GM10266 (cell line): Measurements from ENCODE around the gene CREB3L2.
A peak's percentile ranks its signal among the peaks of the same experiment; 100 is the strongest.

ENCODE experiments used
- DNase-seq: peaks from one replicate; pipeline ENCODE4 v3.0.0; 2012; ENCODE audit errors: extremely low spot score
- TF ChIP-seq, protein P1 (sequence below): IDR thresholded peaks from 2 replicates; pipeline ENCODE4 v1.5.1; 2012; ENCODE audit warnings: mild to moderate bottlenecking, low read depth; ENCODE audit not compliant: control insufficient read depth, insufficient read depth; ENCODE audit errors: missing control alignments

Gene CREB3L2

DNA sequence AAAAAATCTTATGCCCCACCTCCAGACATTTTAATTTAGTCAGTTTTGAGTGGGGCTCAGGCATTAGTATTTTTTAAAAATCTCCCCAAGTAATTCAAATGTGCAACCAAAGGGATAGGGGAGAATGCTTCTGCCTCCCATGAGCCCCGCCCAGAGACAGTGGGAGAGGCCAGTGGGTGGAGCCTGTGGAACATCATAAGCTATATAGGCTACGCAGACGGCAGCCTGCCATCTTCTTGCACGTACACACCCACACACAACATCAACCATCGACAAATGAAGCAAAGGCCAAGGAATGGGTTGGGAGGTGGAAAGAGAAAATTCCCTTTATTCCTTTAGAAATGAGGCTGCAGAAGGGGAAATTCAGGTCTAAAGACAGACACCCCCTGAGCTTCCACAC, 25.2 kb downstream of the CREB3L2 start:
- DNase-seq: no peak
- TF ChIP-seq, protein P1, sequence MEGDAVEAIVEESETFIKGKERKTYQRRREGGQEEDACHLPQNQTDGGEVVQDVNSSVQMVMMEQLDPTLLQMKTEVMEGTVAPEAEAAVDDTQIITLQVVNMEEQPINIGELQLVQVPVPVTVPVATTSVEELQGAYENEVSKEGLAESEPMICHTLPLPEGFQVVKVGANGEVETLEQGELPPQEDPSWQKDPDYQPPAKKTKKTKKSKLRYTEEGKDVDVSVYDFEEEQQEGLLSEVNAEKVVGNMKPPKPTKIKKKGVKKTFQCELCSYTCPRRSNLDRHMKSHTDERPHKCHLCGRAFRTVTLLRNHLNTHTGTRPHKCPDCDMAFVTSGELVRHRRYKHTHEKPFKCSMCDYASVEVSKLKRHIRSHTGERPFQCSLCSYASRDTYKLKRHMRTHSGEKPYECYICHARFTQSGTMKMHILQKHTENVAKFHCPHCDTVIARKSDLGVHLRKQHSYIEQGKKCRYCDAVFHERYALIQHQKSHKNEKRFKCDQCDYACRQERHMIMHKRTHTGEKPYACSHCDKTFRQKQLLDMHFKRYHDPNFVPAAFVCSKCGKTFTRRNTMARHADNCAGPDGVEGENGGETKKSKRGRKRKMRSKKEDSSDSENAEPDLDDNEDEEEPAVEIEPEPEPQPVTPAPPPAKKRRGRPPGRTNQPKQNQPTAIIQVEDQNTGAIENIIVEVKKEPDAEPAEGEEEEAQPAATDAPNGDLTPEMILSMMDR: no peak

DNA sequence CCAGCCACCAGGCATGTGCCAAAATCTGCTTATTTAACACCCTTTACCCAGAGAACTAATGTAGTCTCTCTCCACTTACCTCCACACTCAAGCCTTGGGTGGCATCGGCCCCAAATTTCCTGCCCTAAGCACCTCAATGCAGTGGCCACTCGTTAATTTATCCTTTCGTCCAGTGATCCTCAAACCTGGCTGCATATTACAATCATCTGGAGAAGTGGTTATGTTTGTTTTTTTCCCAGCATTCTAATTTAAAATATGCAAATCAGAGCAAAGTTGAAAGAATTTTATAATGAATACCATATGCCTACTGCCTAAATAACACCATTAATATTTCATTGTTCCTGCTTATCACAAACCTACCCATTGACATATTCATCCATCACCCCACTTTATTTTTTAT, 25.7 kb downstream of the CREB3L2 start:
- DNase-seq: no peak
- TF ChIP-seq, protein P1: no peak

DNA sequence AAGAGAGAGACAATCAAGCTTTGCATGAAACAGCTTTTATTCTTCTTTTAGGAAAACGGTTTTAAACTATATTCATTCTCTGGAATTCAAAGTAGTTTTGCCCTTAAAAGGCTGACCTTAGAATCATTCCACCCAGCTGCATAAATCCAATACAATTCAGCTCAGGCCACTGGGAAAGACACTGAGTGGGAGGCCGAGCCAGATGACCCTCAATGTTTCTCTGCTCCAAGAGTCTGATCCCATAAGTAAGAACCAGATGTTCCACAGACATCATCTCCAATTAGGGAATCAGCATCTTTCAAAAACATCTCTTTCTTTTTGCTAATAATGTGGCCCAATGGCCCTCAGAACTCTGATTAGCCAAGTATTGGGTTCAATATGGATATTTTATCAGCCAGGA, 26.1 kb downstream of the CREB3L2 start:
- TF ChIP-seq, protein P1: no peak
- DNase-seq: no peak

DNA sequence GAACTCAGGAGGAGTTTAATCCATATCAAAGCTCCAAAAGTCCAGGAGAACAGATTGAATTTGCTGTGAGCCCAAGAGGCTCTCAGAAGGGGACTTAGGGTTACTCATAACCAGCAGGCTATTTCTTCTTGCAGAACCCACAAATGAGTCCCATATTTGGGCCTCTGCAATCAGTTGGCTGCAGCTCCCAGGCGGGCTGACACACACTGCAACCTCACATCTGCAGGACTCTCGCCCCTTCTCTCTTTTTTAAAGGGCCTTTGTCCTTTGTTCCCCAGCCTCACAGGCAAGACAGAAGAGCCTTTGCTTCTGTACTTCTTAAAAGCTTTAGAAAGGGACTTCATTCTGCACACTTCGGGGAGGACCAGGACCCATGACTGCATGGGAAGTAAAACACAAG, 26.7 kb downstream of the CREB3L2 start:
- DNase-seq: peak; percentile 43
- TF ChIP-seq, protein P1: no peak

DNA sequence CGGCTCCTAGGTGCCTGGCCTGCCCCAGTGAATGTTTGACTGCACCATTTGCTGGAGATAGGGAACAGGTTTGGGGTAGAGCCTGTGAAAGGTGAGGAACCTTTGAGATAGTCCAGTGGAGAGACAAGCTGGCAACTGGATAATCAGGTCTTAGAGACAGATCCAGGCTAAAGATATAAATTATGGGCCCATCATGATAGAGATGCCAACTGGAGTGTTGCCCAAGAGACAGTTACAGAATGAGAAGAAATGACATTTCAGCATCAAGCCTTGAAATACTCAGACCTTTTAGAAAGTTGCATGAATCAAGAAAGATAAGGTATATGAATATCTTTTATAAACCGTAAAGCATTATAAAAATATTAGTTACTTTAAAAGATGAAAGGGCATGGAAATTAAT, 27.1 kb downstream of the CREB3L2 start:
- TF ChIP-seq, protein P1: no peak
- DNase-seq: no peak

DNA sequence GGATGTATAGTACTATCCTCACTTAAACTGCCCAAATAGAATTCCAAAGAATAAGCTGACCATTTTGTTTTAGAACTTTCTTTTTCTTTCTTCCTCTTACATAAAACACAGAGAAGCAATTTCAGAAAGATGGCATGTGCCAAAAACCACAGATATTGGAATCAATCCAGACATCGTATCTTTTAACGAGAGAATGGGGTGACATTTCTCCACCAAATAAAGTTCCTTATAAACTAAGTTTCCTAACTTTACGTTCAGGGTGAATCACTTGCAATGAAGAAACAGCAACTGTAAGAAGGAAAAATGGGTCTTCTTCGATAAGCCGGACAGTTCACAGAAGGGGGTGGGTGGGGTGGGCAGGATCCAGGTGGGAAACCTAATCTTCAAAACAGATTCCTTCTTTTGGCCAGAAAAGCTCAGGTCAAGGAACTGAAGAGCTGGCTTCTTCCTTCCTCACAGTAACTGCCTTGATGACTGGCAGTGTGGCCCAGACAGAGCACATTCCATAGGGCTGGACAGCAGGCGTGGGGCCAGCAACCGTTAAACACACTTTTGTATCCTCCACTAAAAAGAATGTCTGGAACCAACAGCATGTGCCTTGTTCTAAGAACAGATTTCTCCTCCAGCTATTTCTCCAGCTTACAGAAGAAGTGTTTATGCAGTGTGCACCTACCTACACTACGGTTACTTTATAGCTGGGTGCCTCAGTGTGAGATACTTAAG, 31.5 kb downstream of the CREB3L2 start:
- TF ChIP-seq, protein P1: no peak
- DNase-seq: no peak

DNA sequence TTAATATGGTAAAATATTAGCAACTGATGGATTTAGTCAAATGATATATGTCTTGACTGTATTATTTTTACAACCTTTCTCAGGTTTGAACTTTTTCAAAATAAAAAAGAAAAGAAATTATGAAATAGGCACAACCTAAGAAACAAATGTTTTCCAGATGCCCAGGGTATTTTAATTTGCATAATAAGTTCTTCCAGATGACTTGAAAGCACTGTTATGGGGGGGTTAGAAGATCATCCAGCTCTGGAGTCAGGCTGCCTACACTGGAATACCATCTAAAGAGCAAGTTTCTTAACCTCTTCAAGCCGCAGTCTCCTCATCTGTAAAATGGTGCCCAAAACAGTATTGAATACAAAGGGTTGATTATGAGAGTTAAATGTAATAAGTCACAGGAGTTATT, 32.1 kb downstream of the CREB3L2 start:
- no peak for DNase-seq
- TF ChIP-seq, protein P1: no peak
